Subcutaneous adipose tissue (tissue), 4 donors: ENCODE data around the gene SKI. TPM values are rescaled to one million over a fixed set of nuclear protein-coding genes. Genes with fewer than 3 reads are reported as not detected.

Experiments
- CTCF ChIP-seq: fragments of 450-650 bp; IDR thresholded peaks from one replicate; pipeline ENCODE4 v1.5.1; 2016; ENCODE audit warnings: low read depth, mild to moderate bottlenecking, control low read depth, antibody characterized with exemption, moderate library complexity
- total RNA-seq, 4 donors: library from RNA; depleted of rRNA; stranded (reverse); fragments of >200 nt; gene quantifications; one replicate each; pipeline ENCODE4 v1.1.0, GENCODE V29; 2016

The SKI gene
- total RNA-seq, 4 donors from 2014 or later: 24.3 to 67.6 (median 27.8) TPM

GRCh38 chr1:2354511-2355372 lies 126.6 kb downstream of the SKI start:
- no peak for TF ChIP-seq CTCF

GRCh38 chr1:2355373-2356261 lies 127.5 kb downstream of the SKI start:
- no peak for TF ChIP-seq CTCF

- TF ChIP-seq CTCF: no peak
Measured at GRCh38 chr1:2356401-2356800, 128.3 kb downstream of the SKI start.

- TF ChIP-seq CTCF: no peak
Measured at GRCh38 chr1:2356911-2357845, 129.1 kb downstream of the SKI start.

- no peak for TF ChIP-seq CTCF
Measured at GRCh38 chr1:2358072-2358471, 130.0 kb downstream of the SKI start.

- TF ChIP-seq CTCF: no peak
Measured at GRCh38 chr1:2358651-2359640, 130.8 kb downstream of the SKI start.
